GM21360 (cell line): ENCODE measurements around the gene RPL36.
"Not testable (repeated sequence)": the region's sequence is repeated elsewhere in the genome, so short reads cannot be mapped to it uniquely, and the experiment has no call there.

Experiments
- ATAC-seq: cut with Tn5 transposase; IDR thresholded peaks from one replicate; pipeline ENCODE4 v1.9.1; 2021; ENCODE audit warnings: mild to moderate bottlenecking, moderate library complexity; ENCODE audit not compliant: unreplicated experiment

RPL36 gene

GRCh38 chr19:5688262-5688881 lies 1.7 kb upstream of the RPL36 start:
- not testable (repeated sequence) for ATAC-seq

DNA sequence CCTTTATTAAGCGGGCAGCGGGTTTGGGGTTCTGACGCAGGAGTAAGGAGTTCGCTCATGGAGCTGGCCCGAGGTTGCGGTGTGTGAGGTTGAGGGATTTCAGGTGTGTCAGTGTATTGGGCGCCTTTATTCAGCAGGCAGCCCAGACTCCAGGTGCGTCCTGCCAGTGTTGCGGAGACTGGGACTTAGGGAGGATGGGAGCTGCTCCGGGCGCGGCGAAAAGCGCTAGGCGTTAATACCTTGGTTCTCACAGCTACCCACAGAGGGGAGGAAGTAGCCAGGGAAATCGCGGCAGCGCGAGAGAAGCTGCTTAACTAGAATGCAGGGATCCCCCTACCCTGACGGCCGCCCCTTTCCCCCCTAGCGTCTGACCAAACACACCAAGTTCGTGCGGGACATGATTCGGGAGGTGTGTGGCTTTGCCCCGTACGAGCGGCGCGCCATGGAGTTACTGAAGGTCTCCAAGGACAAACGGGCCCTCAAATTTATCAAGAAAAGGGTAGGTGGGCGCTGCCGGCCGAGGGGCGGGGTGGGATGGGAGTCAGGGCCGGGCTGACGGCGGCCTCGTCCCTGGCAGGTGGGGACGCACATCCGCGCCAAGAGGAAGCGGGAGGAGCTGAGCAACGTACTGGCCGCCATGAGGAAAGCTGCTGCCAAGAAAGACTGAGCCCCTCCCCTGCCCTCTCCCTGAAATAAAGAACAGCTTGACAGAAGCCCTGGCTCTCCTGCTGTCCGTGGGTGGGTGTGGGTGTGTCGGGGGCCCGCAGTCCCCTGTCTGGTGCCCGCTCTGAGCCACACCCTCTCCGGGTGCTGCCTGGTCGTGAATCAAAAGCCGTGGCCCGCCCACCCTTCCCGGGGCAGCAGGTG lies 1.1 kb downstream of the RPL36 start:
- no peak for ATAC-seq

DNA sequence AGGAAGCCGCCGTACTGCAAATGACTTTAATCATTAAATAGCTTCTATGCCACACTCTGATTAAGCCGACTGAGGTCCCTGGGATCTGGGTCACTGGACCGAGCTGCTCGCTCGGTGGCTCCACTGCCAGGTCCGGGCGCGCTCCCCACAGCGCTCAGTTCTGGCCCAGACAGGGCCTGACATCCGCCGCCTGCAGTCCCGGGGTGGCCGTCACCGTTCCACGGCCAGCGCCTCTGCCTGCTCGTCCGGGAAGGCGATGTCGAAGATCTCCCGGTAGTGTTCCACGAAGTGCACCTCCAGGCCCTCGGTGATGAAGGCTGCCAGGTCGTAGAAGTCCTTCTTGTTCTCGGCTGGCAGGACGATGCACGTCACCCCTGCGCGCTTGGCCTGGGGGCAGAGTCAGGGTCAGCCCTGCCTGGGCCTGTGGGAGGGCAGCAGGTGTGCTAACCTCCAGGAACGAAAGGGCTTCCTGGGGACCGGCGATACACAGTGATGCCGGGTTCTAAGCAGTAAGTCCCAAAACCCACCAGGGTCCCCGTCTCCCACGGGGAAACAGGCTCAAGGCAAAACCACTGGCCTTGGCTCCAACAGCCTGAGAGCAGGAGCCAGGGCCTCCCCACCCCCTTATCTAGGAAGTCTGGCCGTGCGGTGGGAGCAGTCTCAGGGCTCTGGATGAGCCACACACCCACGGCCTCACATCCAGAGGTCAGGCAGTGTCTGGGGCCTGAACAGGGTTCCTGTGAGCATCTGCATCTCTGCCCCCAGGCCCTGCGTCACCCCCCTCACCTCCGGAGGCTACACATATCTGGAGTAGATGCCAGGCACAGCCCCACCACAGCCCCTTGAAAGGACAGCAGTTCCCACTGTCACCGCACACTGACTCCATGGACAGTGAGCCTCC lies 2.0 kb downstream of the RPL36 start:
- ATAC-seq, result no peak

- no peak for ATAC-seq
Measured at GRCh38 chr19:5692723-5693194, 2.7 kb downstream of the RPL36 start.

- no peak for ATAC-seq
Measured at GRCh38 chr19:5693195-5694166, 3.4 kb downstream of the RPL36 start.

- ATAC-seq, result no peak
Measured at GRCh38 chr19:5694167-5694955, 4.3 kb downstream of the RPL36 start.

- ATAC-seq, result no peak
Measured at GRCh38 chr19:5694956-5695648, 5.0 kb downstream of the RPL36 start.

DNA sequence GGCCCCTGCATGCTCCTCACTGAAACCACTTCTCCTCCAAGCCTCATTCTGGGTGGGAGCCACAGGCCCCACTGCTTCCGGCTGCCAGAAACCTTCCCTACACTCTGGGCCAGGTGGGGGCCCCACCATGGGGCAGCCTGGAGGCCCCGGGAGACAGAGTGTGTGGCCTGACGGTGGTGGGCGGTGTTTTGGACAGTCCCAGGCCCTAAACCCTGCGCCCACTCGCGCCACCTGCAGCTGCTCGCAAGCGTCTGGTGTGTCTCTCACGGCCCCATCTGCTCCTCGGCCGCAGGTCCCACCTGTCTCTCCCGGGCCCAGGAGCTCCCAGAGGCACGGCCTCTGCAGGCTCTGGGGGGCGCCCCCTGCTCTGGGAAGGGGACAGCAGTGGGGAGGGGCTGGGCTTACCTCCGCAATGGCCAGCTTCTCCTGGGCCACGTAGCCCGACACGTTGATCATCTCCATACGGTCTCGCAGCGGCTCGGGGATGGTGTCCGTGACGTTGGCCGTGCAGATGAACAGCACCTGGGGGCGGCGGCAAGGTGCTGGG lies 5.6 kb downstream of the RPL36 start:
- no peak for ATAC-seq

GRCh38 chr19:5696196-5697021 lies 6.3 kb downstream of the RPL36 start:
- no peak for ATAC-seq

- ATAC-seq, result no peak
Measured at GRCh38 chr19:5697022-5697889, 7.2 kb downstream of the RPL36 start.

DNA sequence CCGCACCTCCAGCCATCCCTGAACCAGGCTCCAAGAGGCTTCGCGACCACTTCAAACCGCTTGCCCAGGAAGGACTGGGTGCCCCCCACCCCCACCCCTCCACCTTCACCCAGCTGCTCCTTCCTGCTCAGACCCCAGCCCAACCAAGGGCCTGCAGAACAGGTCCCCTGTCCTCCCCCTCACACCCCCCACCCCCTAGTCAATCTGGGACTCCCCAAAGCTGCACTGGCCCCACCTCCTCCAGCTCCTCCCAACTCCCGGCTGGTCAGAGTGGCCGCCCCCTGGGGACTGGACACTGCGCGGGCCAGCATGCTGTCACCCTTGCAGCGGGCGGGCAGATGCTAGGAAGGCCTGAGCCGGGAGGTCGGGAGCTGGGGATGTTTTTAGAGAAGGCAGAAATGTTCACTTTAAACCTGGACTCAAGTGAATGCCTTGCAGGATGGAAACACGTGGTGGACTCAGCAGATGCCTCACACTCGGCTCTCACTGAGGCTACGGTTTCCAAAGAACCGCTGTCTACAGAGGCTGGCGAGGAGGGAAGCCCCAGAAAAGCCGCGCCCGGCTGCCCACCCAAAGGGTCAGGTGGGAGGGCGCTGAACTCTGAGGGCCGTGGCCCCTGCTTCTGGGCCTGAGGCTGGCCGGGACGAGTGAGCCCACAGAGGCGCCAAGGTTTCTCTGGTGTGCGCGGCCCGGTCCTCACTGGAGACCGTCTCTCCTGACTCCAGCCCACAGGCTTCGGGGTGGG lies 8.0 kb downstream of the RPL36 start:
- no peak for ATAC-seq

DNA sequence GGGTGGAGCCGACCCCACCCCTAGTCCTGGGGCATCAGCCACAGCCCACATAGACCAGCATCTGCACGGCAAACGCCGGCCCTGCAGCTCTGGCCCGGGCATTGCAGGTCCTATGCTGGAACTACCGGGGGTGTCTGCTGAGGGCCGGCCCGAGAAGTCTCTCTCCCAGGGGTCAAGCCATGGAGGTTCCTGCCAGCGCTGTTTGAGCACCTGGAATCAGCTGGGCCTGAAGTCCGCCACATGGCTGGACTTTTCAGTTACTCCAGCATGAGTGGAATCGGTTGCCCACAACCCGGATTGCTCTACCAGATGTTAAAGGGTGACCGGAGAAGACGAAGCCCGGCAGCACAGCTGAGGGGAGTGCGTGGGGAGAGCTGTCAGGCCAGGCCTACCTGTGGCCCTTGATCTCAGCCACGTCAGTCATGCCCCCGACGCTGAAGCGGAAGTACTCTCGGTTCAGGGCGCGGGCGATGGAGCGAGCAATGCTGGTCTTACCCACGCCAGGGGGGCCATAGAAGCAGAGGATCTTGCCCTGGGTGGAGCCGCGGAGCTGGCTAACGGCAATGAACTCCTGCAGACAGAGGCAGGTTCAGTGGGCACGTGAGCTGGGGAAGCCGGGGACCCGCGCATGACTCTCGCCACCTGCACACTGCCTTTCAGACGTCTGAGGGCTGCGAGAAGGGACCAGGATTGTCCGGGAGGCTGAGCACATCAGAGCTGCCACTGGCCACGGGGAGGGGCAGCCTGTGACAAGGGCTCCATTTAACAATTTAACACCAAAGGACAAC lies 8.7 kb downstream of the RPL36 start:
- no peak for ATAC-seq

DNA sequence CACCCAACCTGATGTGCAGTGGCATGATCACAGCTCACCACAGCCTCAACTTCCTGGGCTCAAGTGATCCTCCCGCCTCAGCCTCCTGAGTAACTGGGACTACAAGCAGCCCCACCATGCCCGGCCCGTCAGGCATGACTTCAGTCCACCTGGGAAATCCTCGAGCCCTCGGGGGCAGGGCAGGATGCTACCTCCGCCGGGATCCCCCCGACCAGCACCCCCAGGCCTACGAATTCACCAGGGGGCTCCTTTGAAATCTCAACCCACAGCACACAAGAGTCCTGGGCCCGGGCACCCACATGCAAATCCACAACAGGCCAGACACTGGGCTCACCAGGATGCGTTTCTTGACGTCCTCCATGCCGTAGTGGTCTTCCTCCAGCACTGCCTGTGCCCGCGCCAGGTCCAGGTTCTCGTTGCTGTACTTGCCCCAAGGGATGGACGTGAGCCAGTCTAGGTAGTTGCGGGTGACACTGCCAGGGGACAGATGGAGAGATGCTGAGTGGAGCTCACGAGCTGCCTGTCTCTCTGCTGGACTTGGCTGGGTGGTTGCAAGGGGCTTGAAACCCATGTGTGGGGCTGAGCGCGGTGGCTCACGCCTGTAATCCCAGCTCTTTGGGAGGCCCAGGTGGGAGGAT lies 10.5 kb downstream of the RPL36 start:
- no peak for ATAC-seq

DNA sequence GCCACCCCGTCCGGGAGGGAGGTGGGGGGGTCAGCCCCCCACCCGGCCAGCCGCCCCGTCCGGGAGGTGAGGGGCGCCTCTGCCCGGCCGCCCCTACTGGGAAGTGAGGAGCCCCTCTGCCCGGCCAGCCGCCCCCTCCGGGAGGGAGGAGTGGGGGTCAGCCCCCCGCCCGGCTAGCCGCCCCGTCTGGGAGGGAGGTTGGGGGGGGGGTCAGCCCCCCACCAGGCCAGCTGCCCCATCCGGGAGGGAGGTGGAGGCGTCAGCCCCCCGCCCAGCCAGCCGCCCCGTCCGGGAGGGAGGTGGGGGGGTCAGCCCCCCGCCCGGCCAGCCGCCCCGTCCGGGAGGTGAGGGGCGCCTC lies 11.9 kb downstream of the RPL36 start:
- ATAC-seq, result not testable (repeated sequence)
